Right lung (tissue), 5 donors: ENCODE results near the gene LSAMP. TPM values are rescaled to one million over a fixed set of nuclear protein-coding genes. Genes with fewer than 3 reads are reported as not detected.
A peak's percentile ranks its signal among the peaks of the same experiment; 100 is the strongest.
"Not testable (repeated sequence)": the region's sequence is repeated elsewhere in the genome, so short reads cannot be mapped to it uniquely, and the experiment has no call there.

Experiments used
- DNase-seq, 2 donors: peaks; one replicate each; pipeline ENCODE4 v3.0.0-alpha.2; 2013
- polyA plus RNA-seq, 5 donors: library from polyadenylated mRNA; unstranded; fragments of 120-200 nt; gene quantifications; one replicate each; pipeline versions ENCODE4 v1.2.1 to v1.2.3, GENCODE V29; 2013; ENCODE audit warnings: inconsistent platforms in 1 of 5, low replicate concordance in 1 of 5; ENCODE audit not compliant: insufficient read length in 5 of 5, insufficient read depth in 1 of 5

Gene LSAMP
- polyA plus RNA-seq, 5 donors = 10.8 to 30.4 (median 28.0) TPM

GRCh38 chr3:115848641-115849040 is 596.6 kb downstream of the LSAMP start:
- no peak for DNase-seq

GRCh38 chr3:115845986-115846385 is 599.3 kb downstream of the LSAMP start:
- DNase-seq = no peak

GRCh38 chr3:115844729-115845128 is 600.6 kb downstream of the LSAMP start:
- DNase-seq = not testable (repeated sequence)

GRCh38 chr3:115843206-115843605 is 602.1 kb downstream of the LSAMP start:
- peak in 1 of 2 donors; percentile 16 for DNase-seq

- DNase-seq = no peak
Observed at GRCh38 chr3:115839246-115839645, 606.0 kb downstream of the LSAMP start.

- no peak for DNase-seq
Observed at GRCh38 chr3:115838786-115839185, 606.5 kb downstream of the LSAMP start.

- DNase-seq = no peak
Observed at GRCh38 chr3:115836944-115837343, 608.3 kb downstream of the LSAMP start.

- no peak for DNase-seq
Observed at GRCh38 chr3:115835946-115836345, 609.3 kb downstream of the LSAMP start.

- DNase-seq = no peak
Observed at GRCh38 chr3:115834068-115834467, 611.2 kb downstream of the LSAMP start.

GRCh38 chr3:115833074-115833473 is 612.2 kb downstream of the LSAMP start:
- DNase-seq = no peak

GRCh38 chr3:115832265-115832664 is 613.0 kb downstream of the LSAMP start:
- DNase-seq = no peak

GRCh38 chr3:115831864-115832263 is 613.4 kb downstream of the LSAMP start:
- no peak for DNase-seq

GRCh38 chr3:115830764-115831395 is 614.4 kb downstream of the LSAMP start:
- no peak for DNase-seq

- no peak for DNase-seq
Observed at GRCh38 chr3:115828401-115828800, 616.9 kb downstream of the LSAMP start.

- DNase-seq = no peak
Observed at GRCh38 chr3:115827495-115827894, 617.8 kb downstream of the LSAMP start.

- DNase-seq = no peak
Observed at GRCh38 chr3:115825046-115825445, 620.2 kb downstream of the LSAMP start.

GRCh38 chr3:115823083-115823482 is 622.2 kb downstream of the LSAMP start:
- no peak for DNase-seq

GRCh38 chr3:115822579-115822978 is 622.7 kb downstream of the LSAMP start:
- DNase-seq = no peak

- DNase-seq = peak; percentile 65 to 84
Observed at GRCh38 chr3:115819785-115820384, 625.4 kb downstream of the LSAMP start.

GRCh38 chr3:115814778-115815380 is 630.4 kb downstream of the LSAMP start:
- peak; percentile 23 to 57 for DNase-seq

GRCh38 chr3:115814006-115814405 is 631.3 kb downstream of the LSAMP start:
- no peak for DNase-seq

- no peak for DNase-seq
Observed at GRCh38 chr3:115808816-115809215, 636.5 kb downstream of the LSAMP start.

GRCh38 chr3:115808244-115808643 is 637.0 kb downstream of the LSAMP start:
- no peak for DNase-seq
